SK-N-MC (cell line): ENCODE measurements around the gene OR51E2.

Source experiments
- DNase-seq: peaks from one replicate; pipeline ENCODE4 v3.0.0-alpha.2; 2011; ENCODE audit warnings: low read depth, low spot score
- H3K27ac ChIP-seq: fragments of 200-600 bp; sonication (generic); 2 replicates; pipeline ENCODE4 v1.5.1; 2016; ENCODE audit warnings: mixed run types
- H3K36me3 ChIP-seq: fragments of 200-600 bp; sonication (generic); 2 replicates; pipeline ENCODE4 v1.6.1; 2017; ENCODE audit warnings: antibody characterized with exemption, low read length, mixed read lengths; ENCODE audit not compliant: insufficient read depth
- H3K4me3 ChIP-seq: fragments of 200-600 bp; sonication (generic); 2 replicates; pipeline ENCODE4 v1.5.1; 2016
- H3K9ac ChIP-seq: fragments of 200-600 bp; sonication (generic); 2 replicates; pipeline ENCODE4 v1.8.0; 2017; ENCODE audit warnings: mixed run types, mixed read lengths; ENCODE audit not compliant: insufficient read length
- H3K9me3 ChIP-seq: fragments of 200-600 bp; sonication (generic); 2 replicates; pipeline ENCODE4 v1.6.1; 2017; ENCODE audit warnings: low read depth, mild to moderate bottlenecking, antibody characterized with exemption, low read length, moderate library complexity, mixed read lengths
- EZH2 ChIP-seq: fragments of 200-600 bp; sonication (generic); IDR thresholded peaks from one replicate; pipeline ENCODE4 v1.6.1; 2017; ENCODE audit warnings: antibody characterized with exemption
- FOXP2 ChIP-seq: optimal IDR thresholded peaks from 2 replicates; pipeline ENCODE3; 2011; ENCODE audit warnings: mild to moderate bottlenecking, moderate library complexity; ENCODE audit not compliant: insufficient read depth; ENCODE audit errors: extremely low read length, control extremely low read depth
- POLR2AphosphoS5 ChIP-seq: IDR thresholded peaks from 2 replicates; pipeline ENCODE4 v1.6.1; 2012; ENCODE audit warnings: mild to moderate bottlenecking, low read depth, low read length, borderline replicate concordance

The OR51E2 gene

GRCh38 chr11:4700436-4700820, 2.8 kb upstream of the OR51E2 start:
- no peak for DNase-seq
- H3K9me3 ChIP-seq: no peaks in the 10 kb centered on the region
- H3K4me3 ChIP-seq: no peak overlapping the region
- H3K36me3 ChIP-seq: no peaks in the 10 kb centered on the region
- TF ChIP-seq EZH2 (no peak), POLR2AphosphoS5 (no peak), FOXP2 (no peak)
- H3K9ac ChIP-seq: no peak overlapping the region
- H3K27ac ChIP-seq: no peak overlapping the region

GRCh38 chr11:4699697-4700435, 2.2 kb upstream of the OR51E2 start:
- TF ChIP-seq POLR2AphosphoS5 (no peak), FOXP2 (no peak), EZH2 (no peak)
- no peak overlapping the region for H3K9ac ChIP-seq
- H3K9me3 ChIP-seq: no peaks in the 10 kb centered on the region
- DNase-seq: no peak
- H3K27ac ChIP-seq: no peak overlapping the region
- H3K4me3 ChIP-seq: no peak overlapping the region
- no peaks in the 10 kb centered on the region for H3K36me3 ChIP-seq

GRCh38 chr11:4695442-4695841, 2.2 kb downstream of the OR51E2 start:
- TF ChIP-seq FOXP2 (no peak), POLR2AphosphoS5 (no peak), EZH2 (no peak)
- no peak overlapping the region for H3K4me3 ChIP-seq
- no peak for DNase-seq
- H3K36me3 ChIP-seq: no peaks in the 10 kb centered on the region
- no peak overlapping the region for H3K9ac ChIP-seq
- H3K9me3 ChIP-seq: no peaks in the 10 kb centered on the region
- no peak overlapping the region for H3K27ac ChIP-seq

GRCh38 chr11:4684631-4685285, 12.9 kb downstream of the OR51E2 start:
- H3K9ac ChIP-seq: no peak overlapping the region
- H3K36me3 ChIP-seq: no peaks in the 10 kb centered on the region
- no peak for DNase-seq
- TF ChIP-seq FOXP2: no peak
- TF ChIP-seq POLR2AphosphoS5: no peak
- no peak for TF ChIP-seq EZH2
- no peak overlapping the region for H3K4me3 ChIP-seq
- H3K9me3 ChIP-seq: no peaks in the 10 kb centered on the region
- no peak overlapping the region for H3K27ac ChIP-seq

DNA sequence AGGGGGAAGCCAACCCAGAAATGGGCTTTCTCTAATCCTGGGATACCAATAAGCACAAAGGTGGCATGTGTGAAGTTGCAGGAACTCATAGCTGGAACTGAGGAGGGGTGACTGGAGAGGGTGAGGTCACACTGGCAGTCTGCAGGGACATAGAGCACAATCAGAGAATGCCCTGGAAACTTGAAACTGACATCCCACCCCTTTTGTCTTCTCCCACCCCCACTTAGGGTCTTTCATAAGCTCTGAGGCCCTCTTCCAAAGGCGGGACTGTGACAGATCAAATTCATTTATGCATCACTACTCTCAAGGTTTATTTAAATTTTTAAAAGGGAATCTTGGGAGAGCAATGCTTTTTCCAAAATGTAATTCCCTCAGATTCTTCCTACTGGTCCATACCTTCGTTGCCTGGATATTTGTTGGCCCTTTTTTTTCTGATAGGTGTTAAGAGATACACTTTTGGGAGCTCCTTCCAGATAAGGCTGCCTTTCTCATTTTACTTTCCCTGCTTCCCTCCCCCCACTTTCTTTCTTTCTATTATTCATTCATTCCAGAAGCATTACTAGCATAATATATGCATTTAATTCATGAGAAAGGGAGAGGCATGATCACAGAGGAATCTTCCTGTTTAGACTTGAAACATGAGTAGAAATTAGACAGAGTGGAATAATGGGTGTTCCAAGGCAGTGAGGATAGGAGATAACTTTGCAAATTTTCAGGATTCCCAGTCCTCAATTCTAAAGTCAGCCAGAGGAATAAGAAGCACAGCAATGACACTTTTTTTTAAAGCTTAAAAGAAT, 14.8 kb downstream of the OR51E2 start:
- Histone ChIP-seq H3K27ac (no peak overlapping the region), H3K36me3 (no peaks in the 10 kb centered on the region), H3K9ac (no peak overlapping the region), H3K4me3 (no peak overlapping the region), H3K9me3 (no peaks in the 10 kb centered on the region)
- TF ChIP-seq EZH2 (no peak), POLR2AphosphoS5 (no peak), FOXP2 (no peak)
- DNase-seq: no peak

GRCh38 chr11:4680341-4680740, 17.3 kb downstream of the OR51E2 start:
- DNase-seq: peak; percentile 20
- Histone ChIP-seq H3K9me3 (no peaks in the 10 kb centered on the region), H3K9ac (no peak overlapping the region), H3K36me3 (no peaks in the 10 kb centered on the region), H3K4me3 (no peak overlapping the region), H3K27ac (no peak overlapping the region)
- no peak for TF ChIP-seq EZH2
- no peak for TF ChIP-seq FOXP2
- no peak for TF ChIP-seq POLR2AphosphoS5

- Histone ChIP-seq H3K9ac (no peak overlapping the region), H3K9me3 (no peaks in the 10 kb centered on the region), H3K36me3 (no peaks in the 10 kb centered on the region), H3K4me3 (no peak overlapping the region), H3K27ac (no peak overlapping the region)
- no peak for DNase-seq
- TF ChIP-seq FOXP2 (no peak), EZH2 (no peak), POLR2AphosphoS5 (no peak)
Measured at GRCh38 chr11:4677948-4678347, 19.7 kb downstream of the OR51E2 start.

- Histone ChIP-seq H3K4me3 (no peak overlapping the region), H3K27ac (no peak overlapping the region), H3K9me3 (no peaks in the 10 kb centered on the region), H3K36me3 (no peaks in the 10 kb centered on the region), H3K9ac (no peak overlapping the region)
- DNase-seq: no peak
- TF ChIP-seq EZH2: no peak
Measured at GRCh38 chr11:4673781-4674180, 23.9 kb downstream of the OR51E2 start.
